ENCODE results near the gene CDYL2.

Gene CDYL2

GRCh38 chr16:80599466-80599865 is 204.9 kb downstream of the CDYL2 start:
- no peak for DNase-seq (ENCODE audit: low read depth in 2 of 2, low spot score in 1 of 2)

GRCh38 chr16:80596507-80597207 is 207.7 kb downstream of the CDYL2 start:
- no peak for DNase-seq (ENCODE audit: low read depth in 2 of 2, low spot score in 1 of 2)

- no peak for DNase-seq (ENCODE audit: low read depth in 2 of 2, low spot score in 1 of 2)
These were observed 209.6 kb downstream of the CDYL2 start for GRCh38 chr16:80594756-80595155.

- no peak for DNase-seq (ENCODE audit: low read depth in 2 of 2, low spot score in 1 of 2)
These were observed 212.1 kb downstream of the CDYL2 start for GRCh38 chr16:80592273-80592672.

GRCh38 chr16:80591071-80591915 is 213.1 kb downstream of the CDYL2 start:
- no peak for DNase-seq (ENCODE audit: low read depth in 2 of 2, low spot score in 1 of 2)

GRCh38 chr16:80587071-80587470 is 217.3 kb downstream of the CDYL2 start:
- DNase-seq (ENCODE audit: low read depth in 2 of 2, low spot score in 1 of 2), result no peak

- no peak for DNase-seq (ENCODE audit: low read depth in 2 of 2, low spot score in 1 of 2)
These were observed 217.9 kb downstream of the CDYL2 start for GRCh38 chr16:80586476-80586875.

GRCh38 chr16:80585764-80586163 is 218.6 kb downstream of the CDYL2 start:
- no peak for DNase-seq (ENCODE audit: low read depth in 2 of 2, low spot score in 1 of 2)

- DNase-seq (ENCODE audit: low read depth in 2 of 2, low spot score in 1 of 2), result no peak
These were observed 220.9 kb downstream of the CDYL2 start for GRCh38 chr16:80583466-80583865.

GRCh38 chr16:80580109-80580832 is 224.1 kb downstream of the CDYL2 start:
- DNase-seq (ENCODE audit: low read depth in 2 of 2, low spot score in 1 of 2), result peak in 1 of 2 donors; percentile 21

GRCh38 chr16:80577485-80578280 is 226.7 kb downstream of the CDYL2 start:
- no peak for DNase-seq (ENCODE audit: low read depth in 2 of 2, low spot score in 1 of 2)

GRCh38 chr16:80576343-80576912 is 228.0 kb downstream of the CDYL2 start:
- no peak for DNase-seq (ENCODE audit: low read depth in 2 of 2, low spot score in 1 of 2)

GRCh38 chr16:80573700-80574120 is 230.7 kb downstream of the CDYL2 start:
- no peak for DNase-seq (ENCODE audit: low read depth in 2 of 2, low spot score in 1 of 2)

GRCh38 chr16:80570106-80570478 is 234.3 kb downstream of the CDYL2 start:
- DNase-seq (ENCODE audit: low read depth in 2 of 2, low spot score in 1 of 2), result no peak

GRCh38 chr16:80569440-80570105 is 234.8 kb downstream of the CDYL2 start:
- peak; percentile 9 to 23 for DNase-seq (ENCODE audit: low read depth in 2 of 2, low spot score in 1 of 2)

GRCh38 chr16:80564394-80564793 is 240.0 kb downstream of the CDYL2 start:
- no peak for DNase-seq (ENCODE audit: low read depth in 2 of 2, low spot score in 1 of 2)

GRCh38 chr16:80563066-80563465 is 241.3 kb downstream of the CDYL2 start:
- no peak for DNase-seq (ENCODE audit: low read depth in 2 of 2, low spot score in 1 of 2)

- no peak for DNase-seq (ENCODE audit: low read depth in 2 of 2, low spot score in 1 of 2)
These were observed 245.0 kb downstream of the CDYL2 start for GRCh38 chr16:80559369-80559768.

- no peak for DNase-seq (ENCODE audit: low read depth in 2 of 2, low spot score in 1 of 2)
These were observed 247.4 kb downstream of the CDYL2 start for GRCh38 chr16:80557037-80557436.

GRCh38 chr16:80556481-80556880 is 247.9 kb downstream of the CDYL2 start:
- no peak for DNase-seq (ENCODE audit: low read depth in 2 of 2, low spot score in 1 of 2)

Measured in stimulated activated CD8-positive, alpha-beta memory T cell treated with anti-CD3 and anti-CD28 coated beads, Interleukin-4, amount 100 ng/mL, for 1 hour (primary cell).